Measurements from ENCODE around the gene VAC14. TPM values are rescaled to one million over a fixed set of nuclear protein-coding genes. Genes with fewer than 3 reads are reported as not detected.

The VAC14 gene
- total and polyA plus RNA-seq, 2 experiments from 2014 or later: 42.3 to 77.7 TPM

DNA sequence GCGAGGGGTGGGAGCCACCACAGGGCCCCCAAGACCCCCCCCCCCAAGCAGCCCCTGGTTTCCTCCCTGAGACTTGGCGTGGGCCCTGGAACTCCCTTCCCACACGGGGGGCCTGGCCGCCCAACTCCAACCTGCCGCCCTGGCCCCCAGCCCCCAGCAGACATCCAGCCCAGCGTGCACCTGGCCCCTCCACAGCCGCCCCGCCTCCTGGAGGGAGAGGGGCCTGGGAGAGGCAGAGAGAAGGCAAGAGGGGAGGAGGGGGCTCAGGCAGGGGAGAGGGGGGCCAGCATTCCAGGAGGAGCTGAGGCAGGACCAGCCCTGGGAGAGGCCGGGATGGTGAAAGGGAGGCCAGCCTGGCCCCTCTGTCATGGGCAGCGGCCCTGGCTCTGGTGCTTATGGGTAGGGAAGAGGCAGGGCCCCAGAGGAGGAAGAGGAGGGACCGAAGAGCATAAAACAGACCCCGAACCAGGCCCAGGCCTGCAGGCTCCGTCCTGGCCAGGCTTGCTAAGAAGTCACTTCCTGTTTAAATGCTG is 137.9 kb downstream of the VAC14 start:
- no peaks in the 10 kb centered on the region for H3K27me3 ChIP-seq (ENCODE audit: insufficient read depth)
- Mint-ChIP-seq H3K27me3 (ENCODE audit: insufficient read depth, low read depth, poor library complexity) (peaks cover 9% of the 10 kb centered on the region), H3K36me3 (ENCODE audit: low read depth) (peaks cover 23% of the 10 kb centered on the region), H3K9me3 (no peaks in the 10 kb centered on the region; the same call in 2 of the 3 replicates), H3K27ac (no peak overlapping the region), H3K4me3 (no peak overlapping the region), H3K4me1 (peaks cover 20% of the 10 kb centered on the region)
- H3K4me1 ChIP-seq (ENCODE audit: insufficient read depth): peaks cover 10% of the 10 kb centered on the region
- no peak overlapping the region for H2AFZ ChIP-seq
- ATAC-seq: no peak
- TF ChIP-seq, protein P1, sequence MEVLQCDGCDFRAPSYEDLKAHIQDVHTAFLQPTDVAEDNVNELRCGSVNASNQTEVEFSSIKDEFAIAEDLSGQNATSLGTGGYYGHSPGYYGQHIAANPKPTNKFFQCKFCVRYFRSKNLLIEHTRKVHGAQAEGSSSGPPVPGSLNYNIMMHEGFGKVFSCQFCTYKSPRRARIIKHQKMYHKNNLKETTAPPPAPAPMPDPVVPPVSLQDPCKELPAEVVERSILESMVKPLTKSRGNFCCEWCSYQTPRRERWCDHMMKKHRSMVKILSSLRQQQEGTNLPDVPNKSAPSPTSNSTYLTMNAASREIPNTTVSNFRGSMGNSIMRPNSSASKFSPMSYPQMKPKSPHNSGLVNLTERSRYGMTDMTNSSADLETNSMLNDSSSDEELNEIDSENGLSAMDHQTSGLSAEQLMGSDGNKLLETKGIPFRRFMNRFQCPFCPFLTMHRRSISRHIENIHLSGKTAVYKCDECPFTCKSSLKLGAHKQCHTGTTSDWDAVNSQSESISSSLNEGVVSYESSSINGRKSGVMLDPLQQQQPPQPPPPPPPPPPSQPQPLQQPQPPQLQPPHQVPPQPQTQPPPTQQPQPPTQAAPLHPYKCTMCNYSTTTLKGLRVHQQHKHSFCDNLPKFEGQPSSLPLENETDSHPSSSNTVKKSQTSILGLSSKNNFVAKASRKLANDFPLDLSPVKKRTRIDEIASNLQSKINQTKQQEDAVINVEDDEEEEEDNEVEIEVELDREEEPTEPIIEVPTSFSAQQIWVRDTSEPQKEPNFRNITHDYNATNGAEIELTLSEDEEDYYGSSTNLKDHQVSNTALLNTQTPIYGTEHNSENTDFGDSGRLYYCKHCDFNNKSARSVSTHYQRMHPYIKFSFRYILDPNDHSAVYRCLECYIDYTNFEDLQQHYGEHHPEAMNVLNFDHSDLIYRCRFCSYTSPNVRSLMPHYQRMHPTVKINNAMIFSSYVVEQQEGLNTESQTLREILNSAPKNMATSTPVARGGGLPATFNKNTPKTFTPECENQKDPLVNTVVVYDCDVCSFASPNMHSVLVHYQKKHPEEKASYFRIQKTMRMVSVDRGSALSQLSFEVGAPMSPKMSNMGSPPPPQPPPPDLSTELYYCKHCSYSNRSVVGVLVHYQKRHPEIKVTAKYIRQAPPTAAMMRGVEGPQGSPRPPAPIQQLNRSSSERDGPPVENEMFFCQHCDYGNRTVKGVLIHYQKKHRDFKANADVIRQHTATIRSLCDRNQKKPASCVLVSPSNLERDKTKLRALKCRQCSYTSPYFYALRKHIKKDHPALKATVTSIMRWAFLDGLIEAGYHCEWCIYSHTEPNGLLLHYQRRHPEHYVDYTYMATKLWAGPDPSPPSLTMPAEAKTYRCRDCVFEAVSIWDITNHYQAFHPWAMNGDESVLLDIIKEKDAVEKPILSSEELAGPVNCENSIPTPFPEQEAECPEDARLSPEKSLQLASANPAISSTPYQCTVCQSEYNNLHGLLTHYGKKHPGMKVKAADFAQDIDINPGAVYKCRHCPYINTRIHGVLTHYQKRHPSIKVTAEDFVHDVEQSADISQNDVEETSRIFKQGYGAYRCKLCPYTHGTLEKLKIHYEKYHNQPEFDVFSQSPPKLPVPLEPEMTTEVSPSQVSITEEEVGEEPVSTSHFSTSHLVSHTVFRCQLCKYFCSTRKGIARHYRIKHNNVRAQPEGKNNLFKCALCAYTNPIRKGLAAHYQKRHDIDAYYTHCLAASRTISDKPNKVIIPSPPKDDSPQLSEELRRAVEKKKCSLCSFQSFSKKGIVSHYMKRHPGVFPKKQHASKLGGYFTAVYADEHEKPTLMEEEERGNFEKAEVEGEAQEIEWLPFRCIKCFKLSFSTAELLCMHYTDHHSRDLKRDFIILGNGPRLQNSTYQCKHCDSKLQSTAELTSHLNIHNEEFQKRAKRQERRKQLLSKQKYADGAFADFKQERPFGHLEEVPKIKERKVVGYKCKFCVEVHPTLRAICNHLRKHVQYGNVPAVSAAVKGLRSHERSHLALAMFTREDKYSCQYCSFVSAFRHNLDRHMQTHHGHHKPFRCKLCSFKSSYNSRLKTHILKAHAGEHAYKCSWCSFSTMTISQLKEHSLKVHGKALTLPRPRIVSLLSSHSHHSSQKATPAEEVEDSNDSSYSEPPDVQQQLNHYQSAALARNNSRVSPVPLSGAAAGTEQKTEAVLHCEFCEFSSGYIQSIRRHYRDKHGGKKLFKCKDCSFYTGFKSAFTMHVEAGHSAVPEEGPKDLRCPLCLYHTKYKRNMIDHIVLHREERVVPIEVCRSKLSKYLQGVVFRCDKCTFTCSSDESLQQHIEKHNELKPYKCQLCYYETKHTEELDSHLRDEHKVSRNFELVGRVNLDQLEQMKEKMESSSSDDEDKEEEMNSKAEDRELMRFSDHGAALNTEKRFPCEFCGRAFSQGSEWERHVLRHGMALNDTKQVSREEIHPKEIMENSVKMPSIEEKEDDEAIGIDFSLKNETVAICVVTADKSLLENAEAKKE (CRISPR knock-in tag; IDR thresholded peaks at IDR 0.05): no peak
- TF ChIP-seq POLR2AphosphoS5 (IDR thresholded peaks at IDR 0.05; ENCODE audit: low read depth) (no peak), NANOG (IDR thresholded peaks at IDR 0.05; ENCODE audit: borderline replicate concordance) (no peak), CREB1 (CRISPR knock-in tag; IDR thresholded peaks at IDR 0.05; ENCODE audit: low read depth) (no peak), ZNF114 (CRISPR knock-in tag; IDR thresholded peaks at IDR 0.05) (no peak), JUNB (IDR thresholded peaks at IDR 0.05; ENCODE audit: unreplicated experiment) (no peak), ZNF331 (CRISPR knock-in tag; IDR thresholded peaks at IDR 0.05; ENCODE audit: low read depth) (no peak), STAT1 (IDR thresholded peaks at IDR 0.05; ENCODE audit: unreplicated experiment) (no peak), EZH2phosphoT487 (IDR thresholded peaks at IDR 0.05; ENCODE audit: unreplicated experiment) (no peak), EZH2 (IDR thresholded peaks at IDR 0.05; ENCODE audit: low read depth, unreplicated experiment) (no peak)
- TF ChIP-seq, protein P2, sequence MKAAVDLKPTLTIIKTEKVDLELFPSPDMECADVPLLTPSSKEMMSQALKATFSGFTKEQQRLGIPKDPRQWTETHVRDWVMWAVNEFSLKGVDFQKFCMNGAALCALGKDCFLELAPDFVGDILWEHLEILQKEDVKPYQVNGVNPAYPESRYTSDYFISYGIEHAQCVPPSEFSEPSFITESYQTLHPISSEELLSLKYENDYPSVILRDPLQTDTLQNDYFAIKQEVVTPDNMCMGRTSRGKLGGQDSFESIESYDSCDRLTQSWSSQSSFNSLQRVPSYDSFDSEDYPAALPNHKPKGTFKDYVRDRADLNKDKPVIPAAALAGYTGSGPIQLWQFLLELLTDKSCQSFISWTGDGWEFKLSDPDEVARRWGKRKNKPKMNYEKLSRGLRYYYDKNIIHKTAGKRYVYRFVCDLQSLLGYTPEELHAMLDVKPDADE (IDR thresholded peaks at IDR 0.05): no peak
- TF ChIP-seq, protein P3, sequence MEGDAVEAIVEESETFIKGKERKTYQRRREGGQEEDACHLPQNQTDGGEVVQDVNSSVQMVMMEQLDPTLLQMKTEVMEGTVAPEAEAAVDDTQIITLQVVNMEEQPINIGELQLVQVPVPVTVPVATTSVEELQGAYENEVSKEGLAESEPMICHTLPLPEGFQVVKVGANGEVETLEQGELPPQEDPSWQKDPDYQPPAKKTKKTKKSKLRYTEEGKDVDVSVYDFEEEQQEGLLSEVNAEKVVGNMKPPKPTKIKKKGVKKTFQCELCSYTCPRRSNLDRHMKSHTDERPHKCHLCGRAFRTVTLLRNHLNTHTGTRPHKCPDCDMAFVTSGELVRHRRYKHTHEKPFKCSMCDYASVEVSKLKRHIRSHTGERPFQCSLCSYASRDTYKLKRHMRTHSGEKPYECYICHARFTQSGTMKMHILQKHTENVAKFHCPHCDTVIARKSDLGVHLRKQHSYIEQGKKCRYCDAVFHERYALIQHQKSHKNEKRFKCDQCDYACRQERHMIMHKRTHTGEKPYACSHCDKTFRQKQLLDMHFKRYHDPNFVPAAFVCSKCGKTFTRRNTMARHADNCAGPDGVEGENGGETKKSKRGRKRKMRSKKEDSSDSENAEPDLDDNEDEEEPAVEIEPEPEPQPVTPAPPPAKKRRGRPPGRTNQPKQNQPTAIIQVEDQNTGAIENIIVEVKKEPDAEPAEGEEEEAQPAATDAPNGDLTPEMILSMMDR (conservative IDR thresholded peaks at IDR 0.05; ENCODE audit: low read depth in 2 of 2): no peak
- TF ChIP-seq, protein P4, sequence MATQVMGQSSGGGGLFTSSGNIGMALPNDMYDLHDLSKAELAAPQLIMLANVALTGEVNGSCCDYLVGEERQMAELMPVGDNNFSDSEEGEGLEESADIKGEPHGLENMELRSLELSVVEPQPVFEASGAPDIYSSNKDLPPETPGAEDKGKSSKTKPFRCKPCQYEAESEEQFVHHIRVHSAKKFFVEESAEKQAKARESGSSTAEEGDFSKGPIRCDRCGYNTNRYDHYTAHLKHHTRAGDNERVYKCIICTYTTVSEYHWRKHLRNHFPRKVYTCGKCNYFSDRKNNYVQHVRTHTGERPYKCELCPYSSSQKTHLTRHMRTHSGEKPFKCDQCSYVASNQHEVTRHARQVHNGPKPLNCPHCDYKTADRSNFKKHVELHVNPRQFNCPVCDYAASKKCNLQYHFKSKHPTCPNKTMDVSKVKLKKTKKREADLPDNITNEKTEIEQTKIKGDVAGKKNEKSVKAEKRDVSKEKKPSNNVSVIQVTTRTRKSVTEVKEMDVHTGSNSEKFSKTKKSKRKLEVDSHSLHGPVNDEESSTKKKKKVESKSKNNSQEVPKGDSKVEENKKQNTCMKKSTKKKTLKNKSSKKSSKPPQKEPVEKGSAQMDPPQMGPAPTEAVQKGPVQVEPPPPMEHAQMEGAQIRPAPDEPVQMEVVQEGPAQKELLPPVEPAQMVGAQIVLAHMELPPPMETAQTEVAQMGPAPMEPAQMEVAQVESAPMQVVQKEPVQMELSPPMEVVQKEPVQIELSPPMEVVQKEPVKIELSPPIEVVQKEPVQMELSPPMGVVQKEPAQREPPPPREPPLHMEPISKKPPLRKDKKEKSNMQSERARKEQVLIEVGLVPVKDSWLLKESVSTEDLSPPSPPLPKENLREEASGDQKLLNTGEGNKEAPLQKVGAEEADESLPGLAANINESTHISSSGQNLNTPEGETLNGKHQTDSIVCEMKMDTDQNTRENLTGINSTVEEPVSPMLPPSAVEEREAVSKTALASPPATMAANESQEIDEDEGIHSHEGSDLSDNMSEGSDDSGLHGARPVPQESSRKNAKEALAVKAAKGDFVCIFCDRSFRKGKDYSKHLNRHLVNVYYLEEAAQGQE (IDR thresholded peaks at IDR 0.05; ENCODE audit: unreplicated experiment): no peak
- no peaks in the 10 kb centered on the region for H3K79me2 ChIP-seq (replicated peaks; ENCODE audit: insufficient read depth)
- H3K9me2 ChIP-seq (ENCODE audit: insufficient read depth): no peaks in the 10 kb centered on the region
- H4K20me1 ChIP-seq (replicated peaks; ENCODE audit: insufficient read depth): no peaks in the 10 kb centered on the region; the same call in 1 of the 2 replicates
- 0 out of 2 replicates have a peak, but pooled peaks cover 5% of the 10 kb centered on the region for H3F3A ChIP-seq (replicated peaks; ENCODE audit: low read depth)
- H3K27ac ChIP-seq (ENCODE audit: low read depth): no peak overlapping the region
- no peak overlapping the region for H3K4me2 ChIP-seq
- no peak overlapping the region for H3K4me3 ChIP-seq
- no peak for DNase-seq (ENCODE audit: low spot score)
- no peaks in the 10 kb centered on the region; the same call in 1 of the 2 replicates for H3K36me3 ChIP-seq (ENCODE audit: insufficient read depth)

Data from GM23338 (cell line).